Kidney (tissue), 14 donors: ENCODE data around the gene ANKUB1. TPM values are rescaled to one million over a fixed set of nuclear protein-coding genes. Genes with fewer than 3 reads are reported as not detected.

ENCODE experiments used
- DNase-seq, 5 donors: peaks; one replicate each; pipeline ENCODE4 v3.0.0-alpha.2; 2013 to 2020
- FAIRE-seq: peaks from 2 replicates; lab custom pipeline; 2012; peaks lifted over from hg19 to GRCh38; lab: Jason Lieb, UNC
- H3K27ac ChIP-seq, 2 donors: one replicate each; pipeline ENCODE4 v1.7.0; 2013; ENCODE audit warnings: low read depth in 2 of 2, low read length in 2 of 2, inconsistent platforms in 1 of 2
- H3K27me3 ChIP-seq: one replicate; pipeline ENCODE4 v1.7.1; 2013; ENCODE audit warnings: low read length, inconsistent platforms; ENCODE audit not compliant: control insufficient read depth, insufficient read depth
- H3K36me3 ChIP-seq, 3 donors: one replicate each; pipeline versions ENCODE4 v1.7.0 to v1.7.1; 2013; ENCODE audit warnings: low read length in 3 of 3, control low read depth in 1 of 3, inconsistent platforms in 1 of 3; ENCODE audit not compliant: insufficient read depth in 3 of 3, control insufficient read depth in 2 of 3
- H3K4me1 ChIP-seq, 3 donors: one replicate each; pipeline versions ENCODE4 v1.7.0 to v1.7.1; 2013; ENCODE audit warnings: low read length in 3 of 3, inconsistent platforms in 1 of 3, low read depth in 1 of 3; ENCODE audit not compliant: control insufficient read depth in 2 of 3, insufficient read depth in 2 of 3
- H3K4me3 ChIP-seq, 3 donors: one replicate each; pipeline versions ENCODE4 v1.7.0 to v1.8.1; 2013; ENCODE audit warnings: low read length in 3 of 3, control low read depth in 1 of 3, inconsistent platforms in 1 of 3
- H3K9ac ChIP-seq, 3 donors: one replicate each; pipeline versions ENCODE4 v1.7.0 to v1.7.1; 2013; ENCODE audit warnings: low read length in 3 of 3, control low read depth in 1 of 3, inconsistent platforms in 1 of 3
- H3K9me3 ChIP-seq, 3 donors: one replicate each; pipeline versions ENCODE4 v1.7.0 to v1.7.1; 2013; ENCODE audit warnings: low read length in 3 of 3, control low read depth in 1 of 3, inconsistent platforms in 1 of 3; ENCODE audit not compliant: control insufficient read depth in 2 of 3, insufficient read depth in 1 of 3
- CTCF ChIP-seq: IDR thresholded peaks from 3 replicates; pipeline ENCODE4 v1.5.1; 2012; ENCODE audit warnings: mild to moderate bottlenecking, moderate library complexity, borderline replicate concordance; ENCODE audit not compliant: insufficient read depth; ENCODE audit errors: extremely low read depth
- intact Hi-C: fragments of 100-400 bp; cut with DNase I; formaldehyde crosslinking; loops from one replicate; pipeline ENCODE4 v1.11.1; 2022
- polyA plus RNA-seq: library from polyadenylated mRNA; stranded (reverse); fragments of 350-450 nt; fragmentation: Illumina TruSeq; extraction: RNeasy Lipid Tissue Mini Kit (QIAGEN cat#74804); gene quantifications from one replicate; pipeline ENCODE4 v1.2.3, GENCODE V29; 2014; ENCODE audit warnings: low read depth, low replicate concordance; ENCODE audit not compliant: insufficient read depth
- total RNA-seq: library from RNA; stranded (reverse); fragmentation: NEBNext Ultra II Directional; extraction: Animal tissue kit (Norgen Biotek cat#: 25700); gene quantifications from one replicate; pipeline ENCODE4 v1.2.1, GENCODE V29; 2021
- donor health status: control.
- donor health status: control.
- donor health status: control.
- donor health status: control.
- donor health status: control.
- donor health status: DM: yes; HTN: yes; CAD: no.
- donor health status: Normal renal cell carcinoma (clear cell type).

Gene ANKUB1
- total and polyA plus RNA-seq, 2 donors from 2014 or later: not detected

DNA sequence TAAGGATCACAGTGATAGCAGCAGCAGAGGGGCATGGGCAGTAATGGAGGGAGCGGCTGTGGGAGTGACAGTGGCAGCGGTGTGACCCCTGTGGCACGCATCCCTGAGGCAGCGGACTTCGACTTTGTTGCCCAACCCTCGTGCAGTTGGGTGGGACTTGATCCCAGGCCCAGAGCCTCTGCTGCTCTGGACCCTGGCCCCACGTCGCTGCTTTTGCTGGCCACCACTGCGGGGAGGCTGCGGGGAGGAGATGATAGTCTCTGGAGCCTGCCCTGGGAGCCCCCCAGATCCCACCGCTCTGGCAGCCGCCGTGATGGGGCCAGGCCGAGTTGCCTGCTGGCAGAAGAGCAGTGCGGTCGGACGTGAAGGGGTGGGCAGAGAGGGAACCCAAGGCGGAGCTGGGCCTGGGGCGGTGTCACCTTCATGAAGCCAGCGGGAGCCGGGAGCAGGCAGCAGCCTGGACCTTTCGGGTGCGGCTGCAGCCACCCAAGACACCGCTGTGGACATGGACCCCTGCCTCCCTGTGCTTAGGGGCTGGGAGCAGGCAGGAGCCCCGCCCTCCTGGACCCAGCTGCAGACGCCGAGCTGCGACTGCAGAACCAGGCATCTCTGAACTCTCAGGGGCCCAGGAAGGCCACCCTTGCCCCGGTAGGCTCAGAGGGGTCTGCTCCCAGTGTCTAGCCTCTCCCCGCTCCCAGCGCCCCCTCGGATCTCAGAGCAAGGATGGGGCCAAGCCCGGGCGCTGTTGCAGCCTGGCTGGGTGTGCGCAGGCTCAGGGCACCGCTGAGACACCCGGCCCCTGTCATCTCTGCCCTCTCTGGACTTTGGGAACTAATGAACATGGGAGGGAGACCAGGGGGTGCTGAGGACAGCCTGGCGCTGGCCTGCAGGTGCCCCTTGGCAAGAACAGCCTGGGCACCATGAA lies 78.4 kb downstream of the ANKUB1 start:
- intact Hi-C loops: no loop called here
- H3K4me3 ChIP-seq: no peak overlapping the region
- DNase-seq: no peak
- FAIRE-seq: no peak
- TF ChIP-seq CTCF: no peak
- no peaks in the 10 kb centered on the region for H3K36me3 ChIP-seq
- H3K9ac ChIP-seq: no peak overlapping the region
- H3K27ac ChIP-seq: no peak overlapping the region
- no peaks in the 10 kb centered on the region for H3K27me3 ChIP-seq
- H3K9me3 ChIP-seq: no peaks in the 10 kb centered on the region
- no peaks in the 10 kb centered on the region for H3K4me1 ChIP-seq

Other genes starting within 250 kb of the ANKUB1 start
- gene WWTR1, start 134.5 kb downstream of the ANKUB1 start, total RNA-seq: 117 TPM
- gene WWTR1, start 134.5 kb downstream of the ANKUB1 start, polyA plus RNA-seq: 23.3 TPM
- 43.4 TPM for gene COMMD2, start 40.1 kb downstream of the ANKUB1 start, total RNA-seq
- 17.9 TPM for gene COMMD2, start 40.1 kb downstream of the ANKUB1 start, polyA plus RNA-seq
- 87.1 TPM for gene RNF13, start 20.7 kb upstream of the ANKUB1 start, total RNA-seq
- 54.1 TPM for gene RNF13, start 20.7 kb upstream of the ANKUB1 start, polyA plus RNA-seq
- gene PFN2, start 178.3 kb upstream of the ANKUB1 start, total RNA-seq: 93.2 TPM
- 253 TPM for gene PFN2, start 178.3 kb upstream of the ANKUB1 start, polyA plus RNA-seq